K562 (cell line): ENCODE results near the gene PIGL. TPM values are rescaled to one million over a fixed set of nuclear protein-coding genes. Genes with fewer than 3 reads are reported as not detected.

ENCODE experiments used
- ATF7 ChIP-seq: fragments of 450-650 bp; IDR thresholded peaks from 2 replicates; pipeline ENCODE4 v1.7.1; 2014; ENCODE audit warnings: mild to moderate bottlenecking, moderate library complexity
- E2F6 ChIP-seq, 2 experiments: IDR thresholded peaks; 2 replicates each; pipeline ENCODE4 v1.6.1; 2011; ENCODE audit warnings: borderline replicate concordance in 1 of 2, control low read depth in 1 of 2, low read depth in 1 of 2, low read length in 1 of 2, mild to moderate bottlenecking in 1 of 2, mixed read lengths in 1 of 2, moderate library complexity in 1 of 2; ENCODE audit not compliant: insufficient read depth in 1 of 2, insufficient read length in 1 of 2, poor library complexity in 1 of 2, severe bottlenecking in 1 of 2; ENCODE audit errors: extremely low read depth in 1 of 2
- EHMT2 ChIP-seq: fragments of 450-650 bp; IDR thresholded peaks from 2 replicates; pipeline ENCODE4 v1.6.1; 2018; ENCODE audit warnings: antibody characterized with exemption
- HDAC1 ChIP-seq, 2 experiments: fragments of 450-650 bp; IDR thresholded peaks; 2 replicates each; pipeline ENCODE4 v1.6.1; 2016 to 2017; ENCODE audit warnings: inconsistent platforms in 1 of 2, mild to moderate bottlenecking in 1 of 2, moderate library complexity in 1 of 2
- NFYB ChIP-seq: IDR thresholded peaks from 2 replicates; pipeline ENCODE4 v1.6.1; 2011; ENCODE audit warnings: mild to moderate bottlenecking, moderate library complexity; ENCODE audit not compliant: insufficient read length; ENCODE audit errors: extremely low read depth
- PCBP2 ChIP-seq: fragments of 200-400 bp; formaldehyde crosslinking; IDR thresholded peaks from 2 replicates; pipeline ENCODE4 v1.6.1; 2018; ENCODE audit warnings: low read length, low read depth, mild to moderate bottlenecking, moderate library complexity; ENCODE audit not compliant: poor library complexity, severe bottlenecking
- SFPQ ChIP-seq: fragments of 200-400 bp; formaldehyde crosslinking; IDR thresholded peaks from 2 replicates; pipeline ENCODE4 v1.6.1; 2017; ENCODE audit warnings: mild to moderate bottlenecking, low read depth, low read length, moderate library complexity
- TRIM24 ChIP-seq, 2 experiments: fragments of 450-650 bp; IDR thresholded peaks; 2 replicates each; pipeline ENCODE4 v1.6.1; 2016
- TSHZ1 ChIP-seq: fragments of 250-450 bp; sonication (Bioruptor Pico); IDR thresholded peaks from 2 replicates; pipeline ENCODE4 v1.4.0; 2020; ENCODE audit warnings: mild to moderate bottlenecking, moderate library complexity
- WHSC1 ChIP-seq: IDR thresholded peaks from one replicate; pipeline ENCODE4 v1.6.1; 2012; ENCODE audit warnings: low read length, control low read depth, inconsistent platforms
- ZNF174 ChIP-seq: fragments of 250-450 bp; sonication (Bioruptor Pico); IDR thresholded peaks from 2 replicates; pipeline ENCODE4 v1.4.0; 2020; ENCODE audit warnings: mild to moderate bottlenecking
- ZNF280A ChIP-seq: fragments of 450-650 bp; IDR thresholded peaks from 2 replicates; pipeline ENCODE4 v1.6.1; 2018; ENCODE audit warnings: mild to moderate bottlenecking, low read depth; ENCODE audit not compliant: partially characterized antibody
- ZNF518B ChIP-seq: fragments of 250-450 bp; sonication (Bioruptor Pico); IDR thresholded peaks from 2 replicates; pipeline ENCODE4 v1.5.0; 2021; ENCODE audit warnings: mild to moderate bottlenecking, moderate library complexity
- ZNF785 ChIP-seq: fragments of 250-450 bp; sonication (Bioruptor Pico); IDR thresholded peaks from 2 replicates; pipeline ENCODE4 v1.4.0; 2020; ENCODE audit warnings: mild to moderate bottlenecking
- polyA plus RNA-seq, 8 experiments: library from polyadenylated mRNA; depleted of rRNA in 4 of 8; stranded (reverse) in 5 of 8; unstranded in 3 of 8; fragments of >200 nt; fragmentation: Nextera tagmentation in 2 of 8; fragmentation: Illumina TruSeq in 1 of 8; extraction: Ambion mirVana in 2 of 8; extraction: Trizol in 1 of 8; gene quantifications; 2 replicates each; pipeline versions ENCODE4 v1.2.1 to v1.2.3, GENCODE V29; 2011 to 2014; ENCODE audit warnings: inconsistent platforms in 1 of 8, missing spikeins in 1 of 8
- total RNA-seq, 7 experiments: library from RNA; depleted of rRNA in 6 of 7; stranded (reverse); fragments of >200 nt in 6 of 7; fragmentation: Illumina TruSeq in 2 of 7; extraction: Trizol in 2 of 7; gene quantifications; 2 replicates each; pipeline versions ENCODE4 v1.2.1 to v1.2.3, GENCODE V29; 2011 to 2021; ENCODE audit warnings: low replicate concordance in 1 of 7

Gene PIGL
- total and polyA plus RNA-seq, 9 of the 15 experiments (the other 6 are each of a cell fraction or from before 2014, with no cell fraction given) = 19.9 to 55.3 (median 29.6) TPM

GRCh38 chr17:16215273-16215964 is 1.6 kb upstream of the PIGL start, which contains the start of gene NCOR1 (continued):
- TF ChIP-seq TSHZ1 (CRISPR knock-in tag) (no peak), SFPQ (no peak), PCBP2 (peak; percentile 27), NFYB (no peak), ZNF785 (CRISPR knock-in tag) (no peak), HDAC1 (IDR thresholded peaks at IDR 0.05) (peak in 1 of 2 experiments; percentile 46; a peak in 1 of 4 replicates), ZNF280A (no peak), TRIM24 (IDR thresholded peaks at IDR 0.05) (no peak), ATF7 (peak; percentile 28; the same call in 1 of the 2 replicates), ZNF518B (no peak), EHMT2 (no peak), WHSC1 (no peak), ZNF174 (CRISPR knock-in tag) (no peak), E2F6 (IDR thresholded peaks at IDR 0.05; ENCODE audit: borderline replicate concordance in 1 of 2, extremely low read depth in 1 of 2, insufficient read depth in 1 of 2, insufficient read length in 1 of 2, low read depth in 1 of 2, low read length in 1 of 2, poor library complexity in 1 of 2, severe bottlenecking in 1 of 2) (peak in 1 of 2 experiments; percentile 14)
